IMR-90 (cell line): ENCODE measurements around the gene NDUFAB1. TPM values are rescaled to one million over a fixed set of nuclear protein-coding genes. Genes with fewer than 3 reads are reported as not detected.

Source experiments
- ATAC-seq: fragments of 200-7000 bp; cut with Tn5 transposase; 2 replicates; pipeline ENCODE4 v1.9.1; 2020; ENCODE audit warnings: low read depth, mild to moderate bottlenecking, moderate library complexity
- BruUV-seq: library from RNA; stranded (reverse); fragments of 400-500 nt; replicated peaks from 2 replicates; lab custom pipeline; 2021; lab: Mats Ljungman, UMichigan
- CTCF ChIA-PET: fragments of 300-600 bp; formaldehyde crosslinking; extraction: SDS; loops from one replicate; lab custom pipeline; 2021; ENCODE audit warnings: antibody characterized with exemption; lab: Yijun Ruan, JAX
- POLR2A ChIA-PET: fragments of 300-600 bp; sonication (Branson Sonifier 250); formaldehyde crosslinking; loops from one replicate; lab custom pipeline; 2022; ENCODE audit warnings: antibody characterized with exemption; ENCODE audit not compliant: unreplicated experiment; lab: Charles Lee
- DNase-seq: peaks from one replicate; pipeline ENCODE4 v3.0.0; 2013
- H2AFZ ChIP-seq: replicated peaks from 2 replicates; pipeline ENCODE3; 2013; ENCODE audit warnings: low read length, mild to moderate bottlenecking; ENCODE audit not compliant: poor library complexity
- H2AK5ac ChIP-seq: 2 replicates; pipeline ENCODE4 v1.6.1; 2013; ENCODE audit warnings: low read depth, low read length, inconsistent platforms
- H2AK9ac ChIP-seq: replicated peaks from 2 replicates; pipeline ENCODE3; 2013; ENCODE audit warnings: mild to moderate bottlenecking, low read depth, low read length, moderate library complexity; ENCODE audit not compliant: poor library complexity
- H2BK120ac ChIP-seq: 2 replicates; pipeline ENCODE4 v1.6.1; 2013; ENCODE audit warnings: low read depth, low read length, inconsistent platforms
- H2BK15ac ChIP-seq: 3 replicates; pipeline ENCODE4 v1.6.1; 2013; ENCODE audit warnings: low read depth, low read length, inconsistent platforms
- H2BK20ac ChIP-seq: 2 replicates; pipeline ENCODE4 v1.6.1; 2013; ENCODE audit warnings: low read depth, mild to moderate bottlenecking, inconsistent platforms, low read length, moderate library complexity
- H2BK5ac ChIP-seq: 2 replicates; pipeline ENCODE4 v1.6.1; 2013; ENCODE audit warnings: mild to moderate bottlenecking, low read depth, low read length, inconsistent platforms; ENCODE audit not compliant: poor library complexity, severe bottlenecking
- H3K14ac ChIP-seq: replicated peaks from 2 replicates; pipeline ENCODE4 v1.6.1; 2013; ENCODE audit warnings: low read depth, low read length, inconsistent platforms
- H3K18ac ChIP-seq: 2 replicates; pipeline ENCODE4 v1.6.1; 2013; ENCODE audit warnings: low read depth, low read length, control low read depth
- H3K23ac ChIP-seq: 2 replicates; pipeline ENCODE4 v1.6.1; 2013; ENCODE audit warnings: low read depth, low read length, inconsistent platforms
- H3K27ac ChIP-seq: 2 replicates; pipeline ENCODE4 v1.5.1; 2013; ENCODE audit warnings: mild to moderate bottlenecking, control low read depth, low read length; ENCODE audit not compliant: insufficient read depth
- H3K27me3 ChIP-seq: 2 replicates; pipeline ENCODE4 v1.6.1; 2013; ENCODE audit warnings: low read length; ENCODE audit not compliant: control insufficient read depth, insufficient read depth
- H3K36me3 ChIP-seq: 2 replicates; pipeline ENCODE4 v1.6.1; 2013; ENCODE audit warnings: low read length, mixed read lengths; ENCODE audit not compliant: control insufficient read depth, insufficient read depth
- H3K4ac ChIP-seq: 2 replicates; pipeline ENCODE4 v1.6.1; 2013; ENCODE audit warnings: low read depth, low read length, inconsistent platforms
- H3K4me1 ChIP-seq: 2 replicates; pipeline ENCODE4 v1.6.1; 2013; ENCODE audit warnings: low read length, mixed read lengths; ENCODE audit not compliant: control insufficient read depth, insufficient read depth
- H3K4me2 ChIP-seq: 2 replicates; pipeline ENCODE4 v1.6.1; 2013; ENCODE audit warnings: low read depth, mild to moderate bottlenecking, control low read depth, low read length, moderate library complexity
- H3K4me3 ChIP-seq: 2 replicates; pipeline ENCODE4 v1.5.1; 2013; ENCODE audit warnings: low read depth, mild to moderate bottlenecking, control low read depth, low read length, moderate library complexity; ENCODE audit not compliant: insufficient read depth
- H3K56ac ChIP-seq: 2 replicates; pipeline ENCODE4 v1.6.1; 2013; ENCODE audit warnings: low read length, inconsistent platforms; ENCODE audit not compliant: insufficient read depth; ENCODE audit errors: extremely low read depth
- H3K79me1 ChIP-seq, 2 experiments: 2 replicates each; pipeline ENCODE4 v1.6.1; 2013; ENCODE audit warnings: low read length in 2 of 2, inconsistent platforms in 1 of 2, low read depth in 1 of 2
- H3K9ac ChIP-seq: 2 replicates; pipeline ENCODE4 v1.6.1; 2013; ENCODE audit warnings: low read depth, low read length, control low read depth
- H3K9me1 ChIP-seq: 2 replicates; pipeline ENCODE4 v1.6.1; 2013; ENCODE audit warnings: low read length, inconsistent platforms; ENCODE audit not compliant: insufficient read depth
- H3K9me3 ChIP-seq: 2 replicates; pipeline ENCODE4 v1.6.1; 2013; ENCODE audit warnings: low read length; ENCODE audit not compliant: control insufficient read depth, insufficient read depth
- H4K20me1 ChIP-seq: 2 replicates; pipeline ENCODE4 v1.6.1; 2013; ENCODE audit warnings: low read length, inconsistent platforms; ENCODE audit not compliant: insufficient read depth
- H4K5ac ChIP-seq: 2 replicates; pipeline ENCODE4 v1.6.1; 2013; ENCODE audit warnings: mild to moderate bottlenecking, low read depth, low read length, control low read depth
- H4K8ac ChIP-seq, 2 experiments: 2 replicates each; pipeline ENCODE4 v1.6.1; 2013; ENCODE audit warnings: low read depth in 2 of 2, low read length in 2 of 2, control low read depth in 1 of 2, inconsistent platforms in 1 of 2
- H4K91ac ChIP-seq: 2 replicates; pipeline ENCODE4 v1.6.1; 2013; ENCODE audit warnings: low read depth, low read length, inconsistent platforms; ENCODE audit not compliant: insufficient read depth
- BHLHE40 ChIP-seq: fragments of 150-350 bp; IDR thresholded peaks from 2 replicates; pipeline ENCODE4 v1.6.1; 2016; ENCODE audit warnings: mild to moderate bottlenecking, low read depth, low read length
- CEBPB ChIP-seq: IDR thresholded peaks from 2 replicates; pipeline ENCODE4 v1.6.1; 2012; ENCODE audit warnings: low read depth, low read length, improper control_type of control experiment
- CHD1 ChIP-seq: IDR thresholded peaks from 2 replicates; pipeline ENCODE4 v1.6.1; 2012; ENCODE audit warnings: low read depth, low read length, improper control_type of control experiment
- FOS ChIP-seq: fragments of 150-350 bp; IDR thresholded peaks from 2 replicates; pipeline ENCODE4 v1.6.1; 2016; ENCODE audit warnings: low read depth, low read length
- MAFK ChIP-seq: IDR thresholded peaks from 2 replicates; pipeline ENCODE4 v1.6.1; 2012; ENCODE audit warnings: low read depth, low read length, improper control_type of control experiment
- MAZ ChIP-seq: IDR thresholded peaks from 2 replicates; pipeline ENCODE4 v1.6.1; 2012; ENCODE audit warnings: low read depth, mild to moderate bottlenecking, low read length, improper control_type of control experiment, moderate library complexity, borderline replicate concordance
- MXI1 ChIP-seq: IDR thresholded peaks from 2 replicates; pipeline ENCODE4 v1.6.1; 2012; ENCODE audit warnings: low read depth, mild to moderate bottlenecking, low read length, moderate library complexity, borderline replicate concordance
- NFE2L2 ChIP-seq: fragments of 150-350 bp; IDR thresholded peaks from 2 replicates; pipeline ENCODE4 v1.6.1; 2016; ENCODE audit warnings: low read depth, mild to moderate bottlenecking, low read length
- POLR2A ChIP-seq: IDR thresholded peaks from 2 replicates; pipeline ENCODE4 v1.6.1; 2012; ENCODE audit warnings: mild to moderate bottlenecking, low read depth, low read length
- RAD21 ChIP-seq: IDR thresholded peaks from 2 replicates; pipeline ENCODE4 v1.6.1; 2012; ENCODE audit warnings: low read length, improper control_type of control experiment
- RCOR1 ChIP-seq: IDR thresholded peaks from 2 replicates; pipeline ENCODE4 v1.6.1; 2012; ENCODE audit warnings: mild to moderate bottlenecking, low read length, improper control_type of control experiment; ENCODE audit not compliant: insufficient replicate concordance
- RFX5 ChIP-seq: IDR thresholded peaks from 2 replicates; pipeline ENCODE4 v1.8.0; 2012; ENCODE audit warnings: low read depth, mild to moderate bottlenecking, low read length, moderate library complexity
- SMC3 ChIP-seq: fragments of 150-350 bp; IDR thresholded peaks from 2 replicates; pipeline ENCODE4 v1.6.1; 2016; ENCODE audit warnings: low read depth, mild to moderate bottlenecking, antibody characterized with exemption, low read length, moderate library complexity
- WGBS, 2 experiments: methylation state at CpG; one replicate each; pipeline versions ENCODE4 v1.1.5 to v1.1.7; 2013; ENCODE audit warnings: missing lambda C conversion rate in 2 of 2; ENCODE audit not compliant: insufficient read length in 1 of 2; ENCODE audit errors: extremely low coverage in 2 of 2; 5-methylcytosine and 5-hydroxymethylcytosine counted together
- dilution Hi-C: fragments of 300-500 bp; cut with HindIII; formaldehyde crosslinking; loops from one replicate; pipeline ENCODE4 v1.14.3; 2018; ENCODE audit warnings: low sequenced_read_pairs; ENCODE audit not compliant: unreplicated experiment
- in situ Hi-C: fragments of 300-500 bp; cut with MboI; formaldehyde crosslinking; loops from 3 replicates; pipeline ENCODE4 v1.14.3; 2019; ENCODE audit warnings: low sequenced_read_pairs, inconsistent platforms, mixed read lengths
- intact Hi-C: fragments of 100-400 bp; cut with micrococcal nuclease; formaldehyde crosslinking; loops from 2 replicates; pipeline ENCODE4 v1.10.0; 2022
- polyA plus RNA-seq, 3 experiments: library from polyadenylated mRNA; depleted of rRNA; stranded (reverse); fragments of >200 nt; gene quantifications; 2 replicates each; pipeline ENCODE4 v1.2.3, GENCODE V29; 2012; ENCODE audit warnings: low replicate concordance in 1 of 3
- total RNA-seq: library from RNA; depleted of rRNA; stranded (reverse); fragments of >200 nt; gene quantifications from 2 replicates; pipeline ENCODE4 v1.2.3, GENCODE V29; 2012
- TF ChIP-seq, protein P1 (sequence below): fragments of 150-350 bp; IDR thresholded peaks from 2 replicates; pipeline ENCODE4 v1.6.1; 2017; ENCODE audit warnings: mild to moderate bottlenecking, antibody characterized with exemption, low read length, low read depth
- TF ChIP-seq, protein P2 (sequence below): fragments of 150-350 bp; IDR thresholded peaks from 2 replicates; pipeline ENCODE4 v1.6.1; 2016; ENCODE audit warnings: low read depth, mild to moderate bottlenecking, low read length, moderate library complexity, borderline replicate concordance
- TF ChIP-seq, protein P3 (sequence below): conservative IDR thresholded peaks from 2 replicates; pipeline ENCODE4 v1.5.1; 2012; ENCODE audit warnings: mild to moderate bottlenecking, low read depth, low read length, improper control_type of control experiment

Gene NDUFAB1
- total and polyA plus RNA-seq, 2 of the 4 experiments (the other 2 are of a cell fraction): 117 to 146 TPM

DNA sequence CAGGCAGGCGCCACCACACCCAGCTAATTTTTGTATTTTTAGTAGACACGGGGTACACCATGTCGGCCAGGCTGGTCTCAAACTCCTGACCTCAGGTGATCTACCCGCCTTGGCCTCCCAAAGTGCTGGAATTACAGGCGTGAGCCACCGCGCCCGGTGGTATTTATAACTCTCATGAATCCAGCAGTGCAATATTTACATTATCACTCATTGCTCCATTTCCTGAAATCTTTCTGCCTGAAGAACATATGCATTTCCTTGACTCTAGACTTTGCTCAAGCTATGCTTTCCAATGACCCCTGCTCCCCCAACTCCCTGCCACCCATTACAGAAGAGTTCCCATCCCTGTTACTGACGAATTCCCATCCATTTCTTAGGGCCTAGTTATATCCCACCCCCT lies 19.7 kb upstream of the NDUFAB1 start:
- no peak overlapping the region for H3K56ac ChIP-seq
- ChIA-PET CTCF (no interaction called here), POLR2A (no interaction called here)
- H3K18ac ChIP-seq: no peak overlapping the region
- WGBS, 2 experiments: 93% methylated on average over 9 of the region's 9 CpGs; no CpG with 5 or more reads in 1 of the 2 experiments
- H2BK120ac ChIP-seq: no peak overlapping the region
- H2BK15ac ChIP-seq: no peak overlapping the region
- no peaks in the 10 kb centered on the region for H3K4me1 ChIP-seq
- H3K27me3 ChIP-seq: no peaks in the 10 kb centered on the region
- no peak overlapping the region for H3K9ac ChIP-seq
- H4K5ac ChIP-seq: no peak overlapping the region
- no peaks in the 10 kb centered on the region for H4K20me1 ChIP-seq
- dilution Hi-C loops (no loop called here), in situ Hi-C loops (no loop called here), intact Hi-C loops (no loop called here)
- BruUV-seq: no TSS peak
- ATAC-seq (no peak), DNase-seq (no peak)
- no peak overlapping the region for H3K23ac ChIP-seq
- no peak overlapping the region for H4K8ac ChIP-seq
- no peak overlapping the region for H2AK9ac ChIP-seq
- no peak overlapping the region for H3K4me3 ChIP-seq
- H3K9me3 ChIP-seq: no peaks in the 10 kb centered on the region
- H3K14ac ChIP-seq: no peak overlapping the region
- H2BK20ac ChIP-seq: no peak overlapping the region
- H2BK5ac ChIP-seq: no peak overlapping the region
- H4K91ac ChIP-seq: no peak overlapping the region
- H3K9me1 ChIP-seq: no peaks in the 10 kb centered on the region
- H3K4me2 ChIP-seq: no peak overlapping the region
- H3K79me1 ChIP-seq: no peaks in the 10 kb centered on the region
- no peak overlapping the region for H2AFZ ChIP-seq
- peaks cover 24% of the 10 kb centered on the region for H3K36me3 ChIP-seq
- no peak overlapping the region for H3K27ac ChIP-seq
- TF ChIP-seq SMC3 (no peak), FOS (no peak), CEBPB (no peak), MAFK (no peak), RFX5 (no peak), BHLHE40 (no peak), POLR2A (no peak), RAD21 (no peak), RCOR1 (no peak), CHD1 (no peak), NFE2L2 (no peak), MAZ (no peak), MXI1 (no peak)
- TF ChIP-seq, protein P1, sequence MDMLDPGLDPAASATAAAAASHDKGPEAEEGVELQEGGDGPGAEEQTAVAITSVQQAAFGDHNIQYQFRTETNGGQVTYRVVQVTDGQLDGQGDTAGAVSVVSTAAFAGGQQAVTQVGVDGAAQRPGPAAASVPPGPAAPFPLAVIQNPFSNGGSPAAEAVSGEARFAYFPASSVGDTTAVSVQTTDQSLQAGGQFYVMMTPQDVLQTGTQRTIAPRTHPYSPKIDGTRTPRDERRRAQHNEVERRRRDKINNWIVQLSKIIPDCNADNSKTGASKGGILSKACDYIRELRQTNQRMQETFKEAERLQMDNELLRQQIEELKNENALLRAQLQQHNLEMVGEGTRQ: no peak
- TF ChIP-seq, protein P2, sequence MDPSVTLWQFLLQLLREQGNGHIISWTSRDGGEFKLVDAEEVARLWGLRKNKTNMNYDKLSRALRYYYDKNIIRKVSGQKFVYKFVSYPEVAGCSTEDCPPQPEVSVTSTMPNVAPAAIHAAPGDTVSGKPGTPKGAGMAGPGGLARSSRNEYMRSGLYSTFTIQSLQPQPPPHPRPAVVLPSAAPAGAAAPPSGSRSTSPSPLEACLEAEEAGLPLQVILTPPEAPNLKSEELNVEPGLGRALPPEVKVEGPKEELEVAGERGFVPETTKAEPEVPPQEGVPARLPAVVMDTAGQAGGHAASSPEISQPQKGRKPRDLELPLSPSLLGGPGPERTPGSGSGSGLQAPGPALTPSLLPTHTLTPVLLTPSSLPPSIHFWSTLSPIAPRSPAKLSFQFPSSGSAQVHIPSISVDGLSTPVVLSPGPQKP: no peak
- TF ChIP-seq, protein P3, sequence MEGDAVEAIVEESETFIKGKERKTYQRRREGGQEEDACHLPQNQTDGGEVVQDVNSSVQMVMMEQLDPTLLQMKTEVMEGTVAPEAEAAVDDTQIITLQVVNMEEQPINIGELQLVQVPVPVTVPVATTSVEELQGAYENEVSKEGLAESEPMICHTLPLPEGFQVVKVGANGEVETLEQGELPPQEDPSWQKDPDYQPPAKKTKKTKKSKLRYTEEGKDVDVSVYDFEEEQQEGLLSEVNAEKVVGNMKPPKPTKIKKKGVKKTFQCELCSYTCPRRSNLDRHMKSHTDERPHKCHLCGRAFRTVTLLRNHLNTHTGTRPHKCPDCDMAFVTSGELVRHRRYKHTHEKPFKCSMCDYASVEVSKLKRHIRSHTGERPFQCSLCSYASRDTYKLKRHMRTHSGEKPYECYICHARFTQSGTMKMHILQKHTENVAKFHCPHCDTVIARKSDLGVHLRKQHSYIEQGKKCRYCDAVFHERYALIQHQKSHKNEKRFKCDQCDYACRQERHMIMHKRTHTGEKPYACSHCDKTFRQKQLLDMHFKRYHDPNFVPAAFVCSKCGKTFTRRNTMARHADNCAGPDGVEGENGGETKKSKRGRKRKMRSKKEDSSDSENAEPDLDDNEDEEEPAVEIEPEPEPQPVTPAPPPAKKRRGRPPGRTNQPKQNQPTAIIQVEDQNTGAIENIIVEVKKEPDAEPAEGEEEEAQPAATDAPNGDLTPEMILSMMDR: no peak
- no peak overlapping the region for H2AK5ac ChIP-seq
- no peak overlapping the region for H3K4ac ChIP-seq
